Neural cell (in vitro differentiated cells): ENCODE results near the gene SECTM1. TPM values are rescaled to one million over a fixed set of nuclear protein-coding genes. Genes with fewer than 3 reads are reported as not detected.

Source experiments
- H2AFZ ChIP-seq: fragments of 200-600, 300-800 bp; sonication (generic), shearing (Covaris generic); 2 replicates; pipeline ENCODE4 v1.6.0; 2014; ENCODE audit warnings: low read depth, mild to moderate bottlenecking, antibody characterized with exemption, low read length, moderate library complexity
- H3F3A ChIP-seq: fragments of 200-600 bp; shearing (Covaris generic); 2 replicates; pipeline ENCODE4 v1.6.1; 2016; ENCODE audit warnings: mild to moderate bottlenecking, moderate library complexity, mixed read lengths, antibody characterized with exemption, low read length; ENCODE audit not compliant: insufficient read depth, poor library complexity, severe bottlenecking
- H3K27ac ChIP-seq: fragments of 200-600, 300-800 bp; sonication (generic), shearing (Covaris generic); 2 replicates; pipeline ENCODE4 v1.5.1; 2014; ENCODE audit warnings: mild to moderate bottlenecking, low read length, moderate library complexity
- H3K27me3 ChIP-seq: fragments of 300-800, 200-600 bp; sonication (generic), shearing (Covaris generic); 2 replicates; pipeline ENCODE4 v1.6.0; 2014; ENCODE audit warnings: mild to moderate bottlenecking, low read depth, low read length, moderate library complexity; ENCODE audit not compliant: insufficient read depth
- H3K36me3 ChIP-seq: fragments of 300-800, 200-600 bp; sonication (generic), shearing (Covaris generic); 2 replicates; pipeline ENCODE4 v1.5.1; 2014; ENCODE audit warnings: mild to moderate bottlenecking, antibody characterized with exemption, low read length, moderate library complexity; ENCODE audit not compliant: insufficient read depth
- H3K4me2 ChIP-seq: fragments of 300-800, 200-600 bp; sonication (generic), shearing (Covaris generic); 2 replicates; pipeline ENCODE4 v1.6.0; 2014; ENCODE audit warnings: mild to moderate bottlenecking, low read length
- H3K4me3 ChIP-seq: fragments of 300-800, 200-600 bp; sonication (generic), shearing (Covaris generic); 2 replicates; pipeline ENCODE4 v1.5.1; 2014; ENCODE audit warnings: mild to moderate bottlenecking, low read length, moderate library complexity
- H3K79me2 ChIP-seq: fragments of 200-600 bp; shearing (Covaris generic); replicated peaks from 2 replicates; pipeline ENCODE4 v1.6.0; 2014; ENCODE audit warnings: mild to moderate bottlenecking, low read length, moderate library complexity; ENCODE audit not compliant: insufficient read depth
- H3K9ac ChIP-seq: fragments of 300-800, 200-600 bp; sonication (generic), shearing (Covaris generic); 2 replicates; pipeline ENCODE4 v1.6.1; 2016; ENCODE audit warnings: mild to moderate bottlenecking, low read length, mixed read lengths
- H3K9me2 ChIP-seq: fragments of 200-600 bp; shearing (Covaris generic); 2 replicates; pipeline ENCODE4 v1.6.1; 2016; ENCODE audit warnings: mild to moderate bottlenecking, low read length, mixed read lengths; ENCODE audit not compliant: insufficient read depth
- H3K9me3 ChIP-seq: fragments of 200-600, 300-800 bp; sonication (generic), shearing (Covaris generic); 2 replicates; pipeline ENCODE4 v1.6.1; 2016; ENCODE audit warnings: mild to moderate bottlenecking, mixed run types, low read length, moderate library complexity, mixed read lengths
- H4K20me1 ChIP-seq: fragments of 200-600 bp; shearing (Covaris generic); 2 replicates; pipeline ENCODE4 v1.6.1; 2016; ENCODE audit warnings: mild to moderate bottlenecking, mixed run types; ENCODE audit not compliant: insufficient read depth
- EP300 ChIP-seq: fragments of 450-650 bp; conservative IDR thresholded peaks from 2 replicates; pipeline ENCODE4 v1.6.1; 2014; ENCODE audit warnings: antibody characterized with exemption, mild to moderate bottlenecking, moderate library complexity; ENCODE audit not compliant: poor library complexity, severe bottlenecking
- EZH2 ChIP-seq: fragments of 200-600, 300-800 bp; shearing (Covaris generic), sonication (generic); IDR thresholded peaks from 2 replicates; pipeline ENCODE4 v1.6.1; 2014; ENCODE audit warnings: antibody characterized with exemption, low read length, borderline replicate concordance, mild to moderate bottlenecking; ENCODE audit not compliant: insufficient read depth, poor library complexity, severe bottlenecking
- MXI1 ChIP-seq: fragments of 450-650 bp; conservative IDR thresholded peaks from 2 replicates; pipeline ENCODE4 v1.6.1; 2014; ENCODE audit warnings: antibody characterized with exemption, mild to moderate bottlenecking; ENCODE audit not compliant: poor library complexity, severe bottlenecking
- POLR2AphosphoS5 ChIP-seq: IDR thresholded peaks from 2 replicates; pipeline ENCODE4 v1.6.1; 2012
- RAD21 ChIP-seq: fragments of 450-650 bp; conservative IDR thresholded peaks from 2 replicates; pipeline ENCODE4 v1.6.1; 2014; ENCODE audit warnings: antibody characterized with exemption, mild to moderate bottlenecking, moderate library complexity
- SMC3 ChIP-seq: fragments of 450-650 bp; conservative IDR thresholded peaks from 2 replicates; pipeline ENCODE4 v1.6.1; 2014; ENCODE audit warnings: antibody characterized with exemption, mild to moderate bottlenecking, moderate library complexity; ENCODE audit not compliant: poor library complexity
- TAF1 ChIP-seq: IDR thresholded peaks from 2 replicates; pipeline ENCODE4 v1.6.1; 2012; ENCODE audit warnings: low read depth
- polyA plus RNA-seq: library from polyadenylated mRNA; depleted of rRNA; stranded (reverse); fragments of >200 nt; gene quantifications from 2 replicates; pipeline ENCODE4 v1.2.3, GENCODE V29; 2014
- TF ChIP-seq, protein P1 (sequence below): fragments of 450-650 bp; IDR thresholded peaks from 2 replicates; pipeline ENCODE4 v1.5.1; 2014; ENCODE audit warnings: antibody characterized with exemption, mild to moderate bottlenecking, moderate library complexity; ENCODE audit not compliant: poor library complexity, severe bottlenecking
- TF ChIP-seq, protein P2 (sequence below): IDR thresholded peaks from 2 replicates; pipeline ENCODE4 v1.6.1; 2012; ENCODE audit warnings: borderline replicate concordance

Gene SECTM1
- polyA plus RNA-seq, 1 donor from 2014 or later, result not detected

DNA sequence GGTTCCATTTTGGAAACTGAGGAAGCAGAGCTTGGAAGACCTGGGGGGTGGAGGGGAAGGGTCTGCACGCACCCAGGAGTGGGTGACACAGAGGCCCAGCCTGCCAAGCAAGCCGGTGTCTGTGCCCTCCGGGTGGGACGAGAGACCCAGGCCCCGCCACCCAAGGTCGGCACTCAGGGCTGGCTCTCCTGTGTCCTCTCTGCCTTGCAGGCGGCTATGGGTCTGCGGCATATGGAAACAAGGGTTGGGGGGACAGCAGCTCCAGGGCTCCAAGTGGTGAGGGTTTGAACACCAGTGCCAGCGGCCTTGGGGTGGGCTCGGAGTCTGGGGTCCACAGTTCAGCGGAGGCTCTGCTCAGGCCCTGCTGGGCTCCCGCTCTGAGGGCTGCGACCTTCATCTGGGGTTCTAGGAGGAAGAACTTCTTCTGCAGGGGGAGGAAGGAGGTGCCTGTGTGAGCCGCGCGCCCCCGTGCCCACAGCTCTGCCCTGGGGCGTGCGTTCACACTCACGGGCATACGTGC lies 11.6 kb downstream of the SECTM1 start:
- no peaks in the 10 kb centered on the region for H3K27me3 ChIP-seq
- no peak overlapping the region for H3K4me2 ChIP-seq
- no peak overlapping the region for H3K4me3 ChIP-seq
- H3K9me3 ChIP-seq, result no peaks in the 10 kb centered on the region
- no peaks in the 10 kb centered on the region for H3F3A ChIP-seq
- no peaks in the 10 kb centered on the region for H3K9me2 ChIP-seq
- no peak overlapping the region for H3K9ac ChIP-seq
- TF ChIP-seq MXI1 (no peak), RAD21 (no peak), SMC3 (no peak), POLR2AphosphoS5 (no peak), EP300 (no peak), EZH2 (no peak), TAF1 (no peak)
- TF ChIP-seq, protein P1, sequence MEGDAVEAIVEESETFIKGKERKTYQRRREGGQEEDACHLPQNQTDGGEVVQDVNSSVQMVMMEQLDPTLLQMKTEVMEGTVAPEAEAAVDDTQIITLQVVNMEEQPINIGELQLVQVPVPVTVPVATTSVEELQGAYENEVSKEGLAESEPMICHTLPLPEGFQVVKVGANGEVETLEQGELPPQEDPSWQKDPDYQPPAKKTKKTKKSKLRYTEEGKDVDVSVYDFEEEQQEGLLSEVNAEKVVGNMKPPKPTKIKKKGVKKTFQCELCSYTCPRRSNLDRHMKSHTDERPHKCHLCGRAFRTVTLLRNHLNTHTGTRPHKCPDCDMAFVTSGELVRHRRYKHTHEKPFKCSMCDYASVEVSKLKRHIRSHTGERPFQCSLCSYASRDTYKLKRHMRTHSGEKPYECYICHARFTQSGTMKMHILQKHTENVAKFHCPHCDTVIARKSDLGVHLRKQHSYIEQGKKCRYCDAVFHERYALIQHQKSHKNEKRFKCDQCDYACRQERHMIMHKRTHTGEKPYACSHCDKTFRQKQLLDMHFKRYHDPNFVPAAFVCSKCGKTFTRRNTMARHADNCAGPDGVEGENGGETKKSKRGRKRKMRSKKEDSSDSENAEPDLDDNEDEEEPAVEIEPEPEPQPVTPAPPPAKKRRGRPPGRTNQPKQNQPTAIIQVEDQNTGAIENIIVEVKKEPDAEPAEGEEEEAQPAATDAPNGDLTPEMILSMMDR, result no peak
- TF ChIP-seq, protein P2, sequence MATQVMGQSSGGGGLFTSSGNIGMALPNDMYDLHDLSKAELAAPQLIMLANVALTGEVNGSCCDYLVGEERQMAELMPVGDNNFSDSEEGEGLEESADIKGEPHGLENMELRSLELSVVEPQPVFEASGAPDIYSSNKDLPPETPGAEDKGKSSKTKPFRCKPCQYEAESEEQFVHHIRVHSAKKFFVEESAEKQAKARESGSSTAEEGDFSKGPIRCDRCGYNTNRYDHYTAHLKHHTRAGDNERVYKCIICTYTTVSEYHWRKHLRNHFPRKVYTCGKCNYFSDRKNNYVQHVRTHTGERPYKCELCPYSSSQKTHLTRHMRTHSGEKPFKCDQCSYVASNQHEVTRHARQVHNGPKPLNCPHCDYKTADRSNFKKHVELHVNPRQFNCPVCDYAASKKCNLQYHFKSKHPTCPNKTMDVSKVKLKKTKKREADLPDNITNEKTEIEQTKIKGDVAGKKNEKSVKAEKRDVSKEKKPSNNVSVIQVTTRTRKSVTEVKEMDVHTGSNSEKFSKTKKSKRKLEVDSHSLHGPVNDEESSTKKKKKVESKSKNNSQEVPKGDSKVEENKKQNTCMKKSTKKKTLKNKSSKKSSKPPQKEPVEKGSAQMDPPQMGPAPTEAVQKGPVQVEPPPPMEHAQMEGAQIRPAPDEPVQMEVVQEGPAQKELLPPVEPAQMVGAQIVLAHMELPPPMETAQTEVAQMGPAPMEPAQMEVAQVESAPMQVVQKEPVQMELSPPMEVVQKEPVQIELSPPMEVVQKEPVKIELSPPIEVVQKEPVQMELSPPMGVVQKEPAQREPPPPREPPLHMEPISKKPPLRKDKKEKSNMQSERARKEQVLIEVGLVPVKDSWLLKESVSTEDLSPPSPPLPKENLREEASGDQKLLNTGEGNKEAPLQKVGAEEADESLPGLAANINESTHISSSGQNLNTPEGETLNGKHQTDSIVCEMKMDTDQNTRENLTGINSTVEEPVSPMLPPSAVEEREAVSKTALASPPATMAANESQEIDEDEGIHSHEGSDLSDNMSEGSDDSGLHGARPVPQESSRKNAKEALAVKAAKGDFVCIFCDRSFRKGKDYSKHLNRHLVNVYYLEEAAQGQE, result no peak
- H4K20me1 ChIP-seq, result no peaks in the 10 kb centered on the region
- no peak overlapping the region for H2AFZ ChIP-seq
- H3K79me2 ChIP-seq, result no peaks in the 10 kb centered on the region
- no peak overlapping the region for H3K27ac ChIP-seq
- H3K36me3 ChIP-seq, result no peaks in the 10 kb centered on the region

DNA sequence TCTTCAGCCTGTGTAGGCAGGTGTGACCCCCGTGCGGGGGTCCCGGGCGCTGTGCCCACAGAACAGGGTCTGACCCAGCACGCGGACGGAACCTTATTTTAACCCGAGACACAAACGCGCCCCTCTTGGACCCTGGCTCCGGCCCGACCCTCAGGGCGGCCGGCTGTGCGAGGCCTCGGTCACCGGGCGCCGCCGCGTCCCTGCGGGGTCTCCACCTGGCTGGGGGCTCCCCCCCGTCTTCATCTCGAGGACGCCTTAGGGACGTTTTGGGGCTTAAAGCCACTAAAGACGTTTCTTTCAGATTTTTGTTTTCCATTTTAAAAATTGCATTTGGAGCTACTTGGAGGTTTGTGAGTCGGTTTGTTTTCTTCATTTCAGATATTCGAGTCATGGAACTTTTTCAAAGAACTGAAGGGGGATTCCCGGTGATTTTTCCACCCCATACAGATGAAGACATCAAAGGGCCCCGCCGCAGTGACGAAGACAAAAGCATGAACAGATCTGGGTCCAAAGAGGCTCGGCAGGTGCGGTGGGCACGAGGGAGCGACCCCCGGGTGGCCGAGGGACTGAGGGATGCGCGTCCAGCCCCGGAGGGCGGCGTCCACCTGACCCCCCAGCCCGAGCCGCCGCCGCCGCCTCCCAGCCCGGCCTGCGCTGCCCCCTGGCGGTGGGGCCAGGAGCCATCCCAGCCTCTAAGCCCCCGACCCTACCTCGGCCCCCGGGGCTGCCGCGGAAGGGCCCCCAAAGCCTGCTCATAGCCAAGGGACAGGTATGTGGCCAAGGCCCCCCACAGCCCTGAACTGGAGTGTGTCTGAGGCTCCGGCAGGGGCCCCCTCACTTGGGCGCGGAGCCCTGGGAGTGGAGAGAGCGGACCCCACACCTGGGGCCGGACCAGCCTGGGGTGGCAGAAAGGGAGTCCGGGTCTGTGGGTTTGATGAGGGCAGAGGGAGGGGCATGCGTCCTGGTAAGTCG lies 12.3 kb downstream of the SECTM1 start:
- Histone ChIP-seq H3K4me3 (no peak overlapping the region), H2AFZ (no peak overlapping the region)

More for the DNA sequence above, 12.3 kb downstream of the SECTM1 start:
- Histone ChIP-seq H3K27ac (no peak overlapping the region), H3F3A (no peaks in the 10 kb centered on the region), H3K36me3 (no peaks in the 10 kb centered on the region), H3K9me3 (no peaks in the 10 kb centered on the region), H3K79me2 (no peaks in the 10 kb centered on the region), H3K9ac (no peak overlapping the region), H3K27me3 (no peaks in the 10 kb centered on the region), H3K4me2 (no peak overlapping the region), H3K9me2 (no peaks in the 10 kb centered on the region), H4K20me1 (no peaks in the 10 kb centered on the region)
- TF ChIP-seq POLR2AphosphoS5, result no peak
- TF ChIP-seq, protein P1, result peak; percentile 27
- TF ChIP-seq, protein P2, result no peak
